ENCODE data around the gene ARHGAP20. TPM values are rescaled to one million over a fixed set of nuclear protein-coding genes. Genes with fewer than 3 reads are reported as not detected.

ARHGAP20 gene
- total RNA-seq, 2 donors from 2014 or later = 3.5 TPM

GRCh38 chr11:110757066-110757465, 44.8 kb upstream of the ARHGAP20 start:
- Histone ChIP-seq H3K4me3 (no peak overlapping the region), H3K27me3 (replicated peaks; ENCODE audit: insufficient read depth) (no peaks in the 10 kb centered on the region), H3K36me3 (no peaks in the 10 kb centered on the region), H3K9me3 (peaks cover 4% of the 10 kb centered on the region), H3K27ac (no peak overlapping the region), H3K4me1 (ENCODE audit: control insufficient read depth in 1 of 2, low read depth in 2 of 2) (peaks cover 2 to 6% of the 10 kb centered on the region in 2 donors)
- TF ChIP-seq CTCF (IDR thresholded peaks at IDR 0.05) = no peak
- ATAC-seq (ENCODE audit: insufficient number of reproducible peaks, low FRiP score, low read depth) = no peak
- no peak for DNase-seq (ENCODE audit: low spot score)

GRCh38 chr11:110755941-110756340, 43.7 kb upstream of the ARHGAP20 start:
- Histone ChIP-seq H3K4me1 (ENCODE audit: control insufficient read depth in 1 of 2, low read depth in 2 of 2) (peaks cover 2 to 5% of the 10 kb centered on the region in 2 donors), H3K36me3 (no peaks in the 10 kb centered on the region), H3K27ac (no peak overlapping the region), H3K4me3 (no peak overlapping the region), H3K27me3 (replicated peaks; ENCODE audit: insufficient read depth) (no peaks in the 10 kb centered on the region), H3K9me3 (peaks cover 4% of the 10 kb centered on the region)
- ATAC-seq (ENCODE audit: insufficient number of reproducible peaks, low FRiP score, low read depth) (no peak), DNase-seq (ENCODE audit: low spot score) (no peak)
- TF ChIP-seq CTCF (IDR thresholded peaks at IDR 0.05) = no peak

- DNase-seq (ENCODE audit: low spot score) = no peak
These were observed 40.7 kb upstream of the ARHGAP20 start for GRCh38 chr11:110752890-110753289.

GRCh38 chr11:110750100-110750499, 37.9 kb upstream of the ARHGAP20 start:
- TF ChIP-seq CTCF (IDR thresholded peaks at IDR 0.05) = no peak
- no peak overlapping the region for H3K27ac ChIP-seq
- DNase-seq (ENCODE audit: low spot score) (no peak), ATAC-seq (ENCODE audit: insufficient number of reproducible peaks, low FRiP score, low read depth) (no peak)
- H3K9me3 ChIP-seq = peaks cover 4% of the 10 kb centered on the region
- H3K4me1 ChIP-seq (ENCODE audit: control insufficient read depth in 1 of 2, low read depth in 2 of 2) = no peaks in the 10 kb centered on the region
- H3K36me3 ChIP-seq = no peaks in the 10 kb centered on the region
- no peaks in the 10 kb centered on the region for H3K27me3 ChIP-seq (replicated peaks; ENCODE audit: insufficient read depth)
- H3K4me3 ChIP-seq = no peak overlapping the region

More at GRCh38 chr11:110752890-110753289, 40.7 kb upstream of the ARHGAP20 start:
- no peak overlapping the region for H3K4me3 ChIP-seq
- ATAC-seq (ENCODE audit: insufficient number of reproducible peaks, low FRiP score, low read depth) = no peak
- H3K36me3 ChIP-seq = no peaks in the 10 kb centered on the region
- TF ChIP-seq CTCF (IDR thresholded peaks at IDR 0.05) = no peak
- H3K27ac ChIP-seq = no peak overlapping the region
- H3K27me3 ChIP-seq (replicated peaks; ENCODE audit: insufficient read depth) = no peaks in the 10 kb centered on the region
- no peaks in the 10 kb centered on the region for H3K4me1 ChIP-seq (ENCODE audit: control insufficient read depth in 1 of 2, low read depth in 2 of 2)
- H3K9me3 ChIP-seq = peaks cover 4% of the 10 kb centered on the region

GRCh38 chr11:110747531-110747930, 35.3 kb upstream of the ARHGAP20 start:
- H3K4me1 ChIP-seq (ENCODE audit: control insufficient read depth in 1 of 2, low read depth in 2 of 2) = no peaks in the 10 kb centered on the region
- no peaks in the 10 kb centered on the region for H3K36me3 ChIP-seq
- no peaks in the 10 kb centered on the region for H3K27me3 ChIP-seq (replicated peaks; ENCODE audit: insufficient read depth)
- H3K4me3 ChIP-seq = no peak overlapping the region
- TF ChIP-seq CTCF (IDR thresholded peaks at IDR 0.05) = no peak
- DNase-seq (ENCODE audit: low spot score) = no peak
- no peak for ATAC-seq (ENCODE audit: insufficient number of reproducible peaks, low FRiP score, low read depth)
- H3K27ac ChIP-seq = no peak overlapping the region
- H3K9me3 ChIP-seq = no peaks in the 10 kb centered on the region

All from thoracic aorta (tissue), 2 donors.